Measurements from ENCODE around the gene PCSK7. TPM values are rescaled to one million over a fixed set of nuclear protein-coding genes. Genes with fewer than 3 reads are reported as not detected.

The PCSK7 gene
- polyA plus RNA-seq, 1 donor (not counting 4 experiments of a cell fraction or from before 2014, with no cell fraction given) = 32.9 TPM

GRCh38 chr11:117180020-117180419, 51.9 kb downstream of the PCSK7 start:
- no peak for FAIRE-seq
- H3K4me1 ChIP-seq (ENCODE audit: control insufficient read depth, extremely low read depth, insufficient read depth, low read length) = peaks cover 19% of the 10 kb centered on the region

GRCh38 chr11:117179048-117179999, 52.5 kb downstream of the PCSK7 start:
- peaks cover 19% of the 10 kb centered on the region for H3K4me1 ChIP-seq (ENCODE audit: control insufficient read depth, extremely low read depth, insufficient read depth, low read length)
- FAIRE-seq = peak; percentile 49
- H4K20me1 ChIP-seq (ENCODE audit: control insufficient read depth, extremely low read depth, insufficient read depth, low read length) = no peaks in the 10 kb centered on the region
- H3K27ac ChIP-seq (ENCODE audit: control insufficient read depth, insufficient read depth, low read length) = peak overlapping the region; percentile 49
- H3K9me3 ChIP-seq (ENCODE audit: control insufficient read depth, low read depth, low read length) = no peaks in the 10 kb centered on the region
- no peaks in the 10 kb centered on the region for H3K27me3 ChIP-seq (ENCODE audit: control insufficient read depth, extremely low read depth, insufficient read depth, low read length)
- H3K4me2 ChIP-seq (ENCODE audit: control insufficient read depth, extremely low read depth, insufficient read depth, low read depth, low read length) = peak overlapping the region; percentile 97
- H3K9ac ChIP-seq (ENCODE audit: control insufficient read depth, extremely low read depth, insufficient read depth, low read length) = peak overlapping the region; percentile 79
- dilution Hi-C loops (cut with MboI; ENCODE audit: extremely low pct_ligation_motif_present, low sequenced_read_pairs) = no loop called here
- no peak for DNase-seq (ENCODE audit: low read depth, low spot score)
- no peaks in the 10 kb centered on the region for H3K79me2 ChIP-seq (ENCODE audit: control insufficient read depth, insufficient read depth, low read length)
- no peaks in the 10 kb centered on the region for H3K9me1 ChIP-seq (ENCODE audit: control insufficient read depth, extremely low read depth, insufficient read depth, low read length)
- H3K4me3 ChIP-seq (ENCODE audit: control insufficient read depth in 2 of 3, extremely low read depth in 1 of 3, insufficient read depth in 2 of 3, low read depth in 1 of 3, low read length in 3 of 3) = peak overlapping the region; percentile 67 to 81 (median 79)
- no peak for TF ChIP-seq CTCF (optimal IDR thresholded peaks at IDR 0.05 in 1 of 3, IDR thresholded peaks at IDR 0.05 in 1 of 3, conservative IDR thresholded peaks at IDR 0.05 in 1 of 3; ENCODE audit: extremely low read depth in 1 of 3, insufficient read depth in 2 of 3, low read length in 3 of 3)
- no peak for TF ChIP-seq EZH2 (IDR thresholded peaks at IDR 0.05; ENCODE audit: low read length)
- H2AFZ ChIP-seq (ENCODE audit: control insufficient read depth, low read length) = peak overlapping the region; percentile 75
- peaks cover 2 to 12% of the 10 kb centered on the region in 2 experiments for H3K36me3 ChIP-seq (ENCODE audit: control insufficient read depth in 2 of 2, extremely low read depth in 1 of 2, insufficient read depth in 2 of 2, low read length in 2 of 2)

More at GRCh38 chr11:117180020-117180419, 51.9 kb downstream of the PCSK7 start:
- Histone ChIP-seq H2AFZ (ENCODE audit: control insufficient read depth, low read length) (no peak overlapping the region), H3K9ac (ENCODE audit: control insufficient read depth, extremely low read depth, insufficient read depth, low read length) (peak overlapping the region; percentile 79), H3K27ac (ENCODE audit: control insufficient read depth, insufficient read depth, low read length) (no peak overlapping the region), H3K79me2 (ENCODE audit: control insufficient read depth, insufficient read depth, low read length) (no peaks in the 10 kb centered on the region), H3K27me3 (ENCODE audit: control insufficient read depth, extremely low read depth, insufficient read depth, low read length) (no peaks in the 10 kb centered on the region), H3K9me1 (ENCODE audit: control insufficient read depth, extremely low read depth, insufficient read depth, low read length) (no peaks in the 10 kb centered on the region), H3K4me2 (ENCODE audit: control insufficient read depth, extremely low read depth, insufficient read depth, low read depth, low read length) (peak overlapping the region; percentile 97), H3K36me3 (ENCODE audit: control insufficient read depth in 2 of 2, extremely low read depth in 1 of 2, insufficient read depth in 2 of 2, low read length in 2 of 2) (peaks cover 2 to 12% of the 10 kb centered on the region in 2 experiments), H4K20me1 (ENCODE audit: control insufficient read depth, extremely low read depth, insufficient read depth, low read length) (no peaks in the 10 kb centered on the region), H3K9me3 (ENCODE audit: control insufficient read depth, low read depth, low read length) (no peaks in the 10 kb centered on the region), H3K4me3 (ENCODE audit: control insufficient read depth in 2 of 3, extremely low read depth in 1 of 3, insufficient read depth in 2 of 3, low read depth in 1 of 3, low read length in 3 of 3) (peak overlapping the region in 2 of 3 experiments; percentile 67 to 81)
- DNase-seq (ENCODE audit: low read depth, low spot score) = no peak
- no peak for TF ChIP-seq EZH2 (IDR thresholded peaks at IDR 0.05; ENCODE audit: low read length)
- TF ChIP-seq CTCF (optimal IDR thresholded peaks at IDR 0.05 in 1 of 3, IDR thresholded peaks at IDR 0.05 in 1 of 3, conservative IDR thresholded peaks at IDR 0.05 in 1 of 3; ENCODE audit: extremely low read depth in 1 of 3, insufficient read depth in 2 of 3, low read length in 3 of 3) = no peak
- dilution Hi-C loops (cut with MboI; ENCODE audit: extremely low pct_ligation_motif_present, low sequenced_read_pairs) = no loop called here

All from keratinocyte (primary cell).